Endodermal cell (in vitro differentiated cells): Measurements from ENCODE around the gene FBXO8. TPM values are rescaled to one million over a fixed set of nuclear protein-coding genes. Genes with fewer than 3 reads are reported as not detected.

Experiments
- DNase-seq: peaks from one replicate; pipeline ENCODE4 v3.0.0-alpha.2; 2017
- H3K27ac ChIP-seq: 2 replicates; pipeline ENCODE4 v1.5.1; 2013; ENCODE audit warnings: mild to moderate bottlenecking, low read depth, low read length, moderate library complexity
- H3K27me3 ChIP-seq: 2 replicates; pipeline ENCODE4 v1.6.1; 2013; ENCODE audit warnings: mild to moderate bottlenecking, low read length, moderate library complexity; ENCODE audit not compliant: insufficient read depth, control insufficient read depth, poor library complexity, severe bottlenecking
- H3K36me3 ChIP-seq: 2 replicates; pipeline ENCODE4 v1.7.0; 2013; ENCODE audit warnings: mild to moderate bottlenecking, low read length, moderate library complexity; ENCODE audit not compliant: control insufficient read depth, insufficient read depth
- H3K4me1 ChIP-seq: one replicate; pipeline ENCODE4 v1.7.0; 2013; ENCODE audit warnings: low read length; ENCODE audit not compliant: control insufficient read depth, insufficient read depth
- H3K4me3 ChIP-seq: 2 replicates; pipeline ENCODE4 v1.5.1; 2013; ENCODE audit warnings: mild to moderate bottlenecking, low read length, moderate library complexity
- H3K9ac ChIP-seq: 2 replicates; pipeline ENCODE4 v1.6.1; 2013; ENCODE audit warnings: mild to moderate bottlenecking, low read length, moderate library complexity; ENCODE audit not compliant: poor library complexity, severe bottlenecking; ENCODE audit errors: extremely low read depth
- H3K9me3 ChIP-seq: 2 replicates; pipeline ENCODE4 v1.6.1; 2013; ENCODE audit warnings: mild to moderate bottlenecking, low read length, moderate library complexity; ENCODE audit not compliant: control insufficient read depth
- H3K27ac Mint-ChIP-seq: 2 replicates; pipeline ENCODE4 v1.8.0; 2020; ENCODE audit warnings: mixed read lengths
- H3K27me3 Mint-ChIP-seq: 2 replicates; pipeline ENCODE4 v1.8.0; 2021; ENCODE audit warnings: mild to moderate bottlenecking, mixed read lengths; ENCODE audit not compliant: insufficient read depth
- H3K36me3 Mint-ChIP-seq: 2 replicates; pipeline ENCODE4 v1.8.0; 2020; ENCODE audit warnings: low read depth, mixed read lengths
- H3K4me1 Mint-ChIP-seq: 2 replicates; pipeline ENCODE4 v1.8.0; 2020; ENCODE audit warnings: mixed read lengths
- H3K4me3 Mint-ChIP-seq: 2 replicates; pipeline ENCODE4 v1.8.0; 2020; ENCODE audit warnings: mild to moderate bottlenecking, moderate library complexity, mixed read lengths
- H3K9me3 Mint-ChIP-seq: 2 replicates; pipeline ENCODE4 v1.8.0; 2020; ENCODE audit warnings: mild to moderate bottlenecking, mixed read lengths
- CTCF ChIP-seq: fragments of 200-600 bp; sonication (generic); conservative IDR thresholded peaks from 2 replicates; pipeline ENCODE4 v1.5.0; 2021; ENCODE audit warnings: antibody characterized with exemption, mild to moderate bottlenecking
- WGBS, 2 experiments: methylation state at CpG; one replicate each; pipeline versions ENCODE4 v1.1.5 to v1.1.7; 2013; ENCODE audit warnings: missing lambda C conversion rate in 2 of 2, mixed read lengths in 1 of 2; ENCODE audit not compliant: insufficient coverage in 1 of 2, insufficient read length in 1 of 2; 5-methylcytosine and 5-hydroxymethylcytosine counted together
- total RNA-seq, 2 donors: library from RNA; stranded (reverse); fragmentation: NEBNext Ultra II Directional in 1 of 2; extraction: Animal tissue kit (Norgen Biotek cat#: 25700) in 1 of 2; gene quantifications; 2 replicates in 1 of 2; 3 replicates in 1 of 2; pipeline ENCODE4 v1.2.1, GENCODE V29; 2021

Gene FBXO8
- total RNA-seq, 2 donors from 2014 or later, result 9.4 to 9.8 TPM

GRCh38 chr4:174209341-174209740, 74.1 kb downstream of the FBXO8 start:
- no peak for TF ChIP-seq CTCF
- H3K27me3 ChIP-seq, result peaks cover 88% of the 10 kb centered on the region
- H3K4me3 Mint-ChIP-seq, result no peak overlapping the region

DNA sequence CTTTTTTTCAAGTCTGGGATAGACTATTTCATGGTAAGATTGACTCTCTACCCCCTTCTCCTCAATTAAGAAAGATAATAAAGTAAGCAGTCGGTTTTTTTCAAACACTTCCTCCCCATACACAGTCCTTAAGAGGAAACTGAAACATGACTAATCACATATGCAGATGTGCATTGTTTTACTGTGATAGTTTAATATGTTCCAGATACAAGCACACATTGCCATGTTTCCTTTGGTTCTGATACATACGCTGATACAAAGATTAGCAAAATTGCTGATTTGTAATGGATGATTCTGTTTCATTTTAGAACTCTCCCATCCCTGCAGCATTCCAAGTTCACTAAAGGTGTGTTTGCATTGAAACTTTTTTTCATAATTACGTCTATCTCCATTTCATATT, 76.1 kb downstream of the FBXO8 start:
- no peaks in the 10 kb centered on the region for H3K9me3 ChIP-seq
- H3K4me1 ChIP-seq, result peaks cover 2% of the 10 kb centered on the region
- Mint-ChIP-seq H3K4me3 (no peak overlapping the region), H3K27ac (no peak overlapping the region), H3K4me1 (peaks cover 18% of the 10 kb centered on the region), H3K36me3 (no peaks in the 10 kb centered on the region), H3K27me3 (peaks cover 49% of the 10 kb centered on the region), H3K9me3 (no peaks in the 10 kb centered on the region)
- H3K27me3 ChIP-seq, result peaks cover 68% of the 10 kb centered on the region
- WGBS, 2 experiments, result 60 to 86% methylated on average over 1 to 3 of the region's 3 CpGs
- H3K9ac ChIP-seq, result no peak overlapping the region
- no peak for TF ChIP-seq CTCF
- H3K27ac ChIP-seq, result no peak overlapping the region
- H3K4me3 ChIP-seq, result no peak overlapping the region
- DNase-seq, result no peak
- H3K36me3 ChIP-seq, result no peaks in the 10 kb centered on the region

More at GRCh38 chr4:174209341-174209740, 74.1 kb downstream of the FBXO8 start:
- WGBS, 2 experiments, result 33 to 67% methylated on average over 1 of the region's 1 CpG
- no peak for DNase-seq
- no peaks in the 10 kb centered on the region for H3K9me3 ChIP-seq
- H3K9ac ChIP-seq, result no peak overlapping the region
- H3K36me3 ChIP-seq, result no peaks in the 10 kb centered on the region
- Mint-ChIP-seq H3K4me1 (peaks cover 26% of the 10 kb centered on the region), H3K27me3 (peaks cover 69% of the 10 kb centered on the region), H3K27ac (no peak overlapping the region), H3K9me3 (no peaks in the 10 kb centered on the region), H3K36me3 (no peaks in the 10 kb centered on the region)
- H3K4me3 ChIP-seq, result no peak overlapping the region
- H3K4me1 ChIP-seq, result peaks cover 3% of the 10 kb centered on the region
- H3K27ac ChIP-seq, result no peak overlapping the region

GRCh38 chr4:174204164-174204831, 79.2 kb downstream of the FBXO8 start:
- no peak overlapping the region for H3K4me3 ChIP-seq
- DNase-seq, result peak; percentile 62

More at GRCh38 chr4:174204164-174204831, 79.2 kb downstream of the FBXO8 start:
- peaks cover 7% of the 10 kb centered on the region for H3K4me1 Mint-ChIP-seq
- H3K36me3 ChIP-seq, result no peaks in the 10 kb centered on the region
- no peak overlapping the region for H3K9ac ChIP-seq
- peaks cover 38% of the 10 kb centered on the region for H3K27me3 ChIP-seq
- no peak overlapping the region for H3K27ac ChIP-seq
- 74 to 79% methylated on average over 7 to 8 of the region's 9 CpGs for WGBS, 2 experiments
- H3K36me3 Mint-ChIP-seq, result no peaks in the 10 kb centered on the region
- no peaks in the 10 kb centered on the region for H3K4me1 ChIP-seq
- H3K9me3 Mint-ChIP-seq, result no peaks in the 10 kb centered on the region
- no peaks in the 10 kb centered on the region for H3K9me3 ChIP-seq
- no peak overlapping the region for H3K27ac Mint-ChIP-seq
- peaks cover 20% of the 10 kb centered on the region for H3K27me3 Mint-ChIP-seq
- H3K4me3 Mint-ChIP-seq, result no peak overlapping the region
- no peak for TF ChIP-seq CTCF
